HG02870 (cell line): ENCODE measurements around the gene PIK3C2G.

Experiments used
- ATAC-seq: cut with Tn5 transposase; IDR thresholded peaks from one replicate; pipeline ENCODE4 v1.9.1; 2021; ENCODE audit warnings: mild to moderate bottlenecking, moderate library complexity; ENCODE audit not compliant: unreplicated experiment

The PIK3C2G gene

DNA sequence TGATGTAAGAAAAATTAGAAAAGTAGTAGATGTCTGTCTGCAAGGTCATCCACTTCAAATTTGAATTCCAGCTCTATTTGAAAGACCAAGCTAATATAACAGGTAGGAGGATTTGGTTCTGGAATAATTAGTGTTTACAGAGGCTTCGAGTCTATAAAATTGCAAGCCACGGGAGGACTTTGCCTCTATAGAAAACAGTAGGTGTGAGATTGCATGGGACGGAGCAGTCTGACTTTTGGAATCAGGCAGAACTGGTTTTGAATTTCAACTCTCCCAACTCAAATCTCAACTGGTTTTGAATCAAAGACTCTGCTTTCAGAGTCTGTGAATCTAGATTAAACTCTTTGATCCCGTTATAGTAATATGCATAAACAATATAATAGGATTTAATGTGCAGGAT lies 82.4 kb downstream of the PIK3C2G start:
- ATAC-seq, result no peak

DNA sequence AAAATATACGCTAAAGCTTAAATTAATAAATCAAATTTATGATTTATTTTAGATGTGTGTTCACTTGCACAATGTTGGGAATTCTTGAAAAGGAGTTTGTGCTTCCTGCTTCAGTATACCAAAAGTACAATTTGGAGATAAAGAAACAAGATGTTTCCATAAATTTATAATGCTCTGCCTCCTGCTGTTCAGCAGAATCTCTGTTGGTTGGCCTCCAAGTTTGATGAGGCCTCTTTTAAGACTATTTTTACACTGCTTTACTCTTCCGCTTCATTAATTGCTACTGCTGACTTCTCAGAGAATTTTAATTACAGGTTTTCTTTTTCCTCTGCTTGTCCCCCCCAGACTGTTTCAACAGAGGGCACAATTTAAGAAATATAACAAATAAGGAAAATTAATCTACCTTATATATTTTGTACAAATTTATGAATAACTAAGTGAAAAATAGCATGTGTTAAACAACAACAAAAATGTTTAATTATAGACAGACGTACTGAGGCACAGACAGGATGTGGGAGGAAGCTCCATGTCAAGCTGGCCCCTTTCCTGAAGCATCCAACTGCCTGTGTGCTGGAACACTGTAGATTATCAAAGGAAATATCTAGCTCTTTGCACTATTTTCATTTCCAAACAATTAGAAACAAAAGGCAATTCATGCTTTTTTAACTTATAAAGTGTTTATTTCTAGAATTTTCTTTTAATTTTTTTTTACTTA lies 83.9 kb downstream of the PIK3C2G start:
- no peak for ATAC-seq

DNA sequence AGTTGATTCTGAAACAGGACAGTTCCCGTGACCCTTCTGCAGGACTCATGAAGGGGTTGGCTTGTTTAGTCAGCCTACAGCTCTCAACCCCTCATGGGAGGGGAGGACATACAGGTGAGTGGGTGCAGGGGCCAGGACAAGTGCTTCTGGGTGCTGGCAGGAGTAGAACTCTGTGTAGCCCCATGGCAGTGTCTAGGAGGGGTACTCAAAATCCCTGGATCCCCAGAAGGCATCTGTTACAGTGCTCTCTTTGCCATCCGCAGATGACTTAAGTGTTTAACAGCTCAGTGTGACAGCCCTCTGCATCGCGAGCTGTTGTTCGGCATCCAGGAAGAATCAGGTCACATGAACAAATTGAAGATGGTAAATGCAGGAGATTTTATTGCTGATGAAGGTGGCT lies 91.0 kb downstream of the PIK3C2G start:
- no peak for ATAC-seq

DNA sequence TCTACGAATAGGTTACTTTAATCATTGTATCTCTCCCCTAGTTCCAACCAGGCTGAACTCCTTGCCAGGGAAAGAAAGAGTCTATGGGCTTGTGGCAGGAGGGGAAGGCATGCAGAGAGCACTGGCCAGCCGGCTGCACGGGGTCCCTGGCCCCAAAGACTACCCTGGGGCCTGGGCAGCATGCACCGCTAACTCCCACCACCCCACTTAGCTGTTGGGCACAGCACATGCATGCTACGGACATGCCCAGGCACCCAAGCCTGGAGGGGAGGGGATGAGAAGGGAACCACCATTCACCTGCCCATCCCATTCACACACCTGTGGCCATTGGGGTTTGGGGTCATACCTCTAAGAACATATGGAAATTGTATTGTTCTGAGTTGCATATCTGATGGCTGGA lies 94.1 kb downstream of the PIK3C2G start:
- ATAC-seq, result no peak

DNA sequence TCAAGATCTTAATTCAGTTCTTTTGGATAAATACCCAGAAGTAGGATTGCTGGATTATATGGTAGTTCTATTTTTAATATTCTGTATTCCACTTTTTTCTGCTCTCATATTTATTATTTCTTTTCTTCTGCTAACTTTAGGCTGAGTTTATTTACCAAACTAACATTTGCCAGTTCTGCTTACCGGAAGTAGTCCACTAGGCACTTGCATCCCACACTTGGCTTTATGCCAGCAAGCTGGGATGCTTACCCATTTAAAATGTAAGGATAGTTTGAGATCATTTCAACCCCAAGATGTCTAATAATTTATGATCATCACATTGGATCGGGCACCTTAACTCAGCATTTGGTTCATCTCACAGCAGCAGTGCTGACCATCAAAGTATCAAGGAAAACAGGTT lies 96.8 kb downstream of the PIK3C2G start:
- ATAC-seq, result no peak

DNA sequence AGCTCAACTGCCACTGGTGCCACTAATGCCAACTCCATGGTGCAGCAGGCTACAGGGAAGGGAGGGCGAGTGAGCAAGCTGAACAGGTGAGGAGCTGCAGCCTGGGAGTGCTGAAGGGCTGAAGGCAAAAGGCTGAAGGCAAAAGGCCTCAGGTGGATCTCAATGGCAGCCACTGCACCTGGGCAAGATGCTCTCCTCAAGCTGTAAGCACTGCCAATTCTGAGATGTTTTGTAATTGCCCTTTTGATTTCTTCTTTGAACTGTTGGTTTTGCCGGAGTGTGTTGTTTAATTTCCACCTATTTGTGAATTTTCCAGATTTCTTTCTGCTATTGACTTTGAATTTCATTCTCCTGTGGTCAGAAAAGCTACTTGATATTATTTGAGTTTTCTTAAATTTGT lies 97.6 kb downstream of the PIK3C2G start:
- no peak for ATAC-seq

DNA sequence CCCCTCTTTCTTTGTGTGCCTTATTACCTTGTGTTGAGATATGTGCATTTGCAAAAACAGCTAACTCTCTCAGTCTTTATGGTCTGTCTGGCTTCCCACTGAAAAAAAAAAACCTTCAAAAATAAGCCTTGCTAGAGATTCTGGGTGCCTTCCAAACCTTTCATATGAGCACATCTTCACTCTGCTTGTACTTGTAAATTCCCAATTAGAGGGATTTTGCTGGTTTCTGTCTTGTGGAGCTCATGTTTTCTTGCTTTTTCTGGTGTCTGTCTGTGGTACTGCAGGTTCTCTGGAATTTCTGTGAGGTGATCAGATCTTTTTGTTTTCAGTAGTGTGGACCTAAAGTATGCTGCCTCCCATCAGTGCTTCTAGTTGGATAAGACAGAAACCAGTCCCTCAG lies 100.1 kb downstream of the PIK3C2G start:
- no peak for ATAC-seq

DNA sequence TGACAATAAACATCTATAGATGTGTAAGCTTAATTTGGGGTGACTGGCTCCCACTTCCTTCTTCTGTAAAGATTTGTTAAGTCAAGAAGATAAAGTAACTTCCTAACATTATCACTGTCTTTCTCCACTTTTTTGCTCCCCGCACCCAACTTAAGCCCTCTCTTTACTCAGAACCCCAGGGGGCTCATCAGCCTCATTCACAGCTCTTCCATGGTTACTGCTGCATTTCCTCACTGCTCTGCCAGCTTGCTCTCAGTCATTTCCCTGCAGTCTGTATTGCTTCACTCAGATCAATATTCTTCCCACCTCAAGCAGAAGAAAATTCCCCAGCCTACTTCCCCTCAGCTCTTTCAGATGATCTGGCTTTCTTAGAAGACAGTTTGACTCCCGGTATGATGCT lies 102.0 kb downstream of the PIK3C2G start:
- no peak for ATAC-seq

DNA sequence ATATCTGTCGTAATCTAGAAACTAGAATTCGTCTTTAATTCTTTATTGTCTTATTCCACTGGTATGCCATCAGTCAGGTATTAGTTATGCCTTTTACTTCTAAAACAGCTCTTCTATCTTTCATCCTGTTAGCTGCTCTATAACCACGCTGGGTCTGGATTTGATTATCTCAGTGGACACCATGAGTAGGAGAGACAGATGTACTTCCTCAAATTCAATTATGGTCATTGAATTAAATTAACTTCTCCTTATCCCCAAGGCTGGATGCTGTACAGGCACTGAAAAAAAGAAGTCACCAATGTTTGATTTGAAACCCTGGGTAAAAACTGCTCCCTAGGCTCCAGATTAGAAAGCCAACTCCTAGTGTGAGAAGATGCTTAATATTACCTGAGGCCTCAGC lies 107.3 kb downstream of the PIK3C2G start:
- ATAC-seq, result no peak

DNA sequence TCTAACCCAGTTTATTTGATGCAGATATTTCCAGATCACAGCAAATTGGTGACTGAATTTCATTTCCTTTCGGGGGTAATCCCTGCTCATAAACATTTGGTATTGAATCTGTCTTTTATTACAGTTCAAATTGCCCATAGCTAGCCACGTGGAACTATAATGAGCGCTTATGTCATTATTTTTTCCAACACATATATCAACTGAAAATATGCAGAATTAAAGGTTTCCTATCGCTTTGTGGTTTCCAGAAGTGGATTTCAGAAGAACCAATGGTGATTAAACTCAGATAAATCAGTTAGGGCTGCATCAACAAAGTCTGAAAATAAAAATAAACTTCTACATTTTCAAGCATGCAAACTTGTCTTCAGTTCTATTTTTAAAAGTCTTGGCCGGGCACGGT lies 111.9 kb downstream of the PIK3C2G start:
- no peak for ATAC-seq

DNA sequence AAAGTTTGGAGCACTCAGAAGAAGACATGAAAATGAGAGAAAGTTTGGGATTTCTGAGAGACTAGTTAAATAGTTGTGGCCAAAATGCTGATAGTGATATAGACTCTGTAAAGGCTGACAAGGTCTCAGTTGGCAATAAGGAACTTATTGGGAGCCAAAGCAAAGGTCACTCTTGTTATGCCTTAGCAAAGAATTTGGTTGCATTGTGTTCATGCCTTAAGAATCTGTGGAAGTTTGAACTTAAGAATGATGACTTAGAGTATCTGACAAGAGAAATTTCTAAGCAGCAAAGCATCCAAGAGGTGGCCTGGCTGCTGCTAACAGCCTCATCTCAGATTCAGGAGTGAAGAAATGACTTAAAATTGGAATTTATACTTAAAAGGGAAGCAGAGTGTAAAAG lies 113.8 kb downstream of the PIK3C2G start:
- no peak for ATAC-seq

DNA sequence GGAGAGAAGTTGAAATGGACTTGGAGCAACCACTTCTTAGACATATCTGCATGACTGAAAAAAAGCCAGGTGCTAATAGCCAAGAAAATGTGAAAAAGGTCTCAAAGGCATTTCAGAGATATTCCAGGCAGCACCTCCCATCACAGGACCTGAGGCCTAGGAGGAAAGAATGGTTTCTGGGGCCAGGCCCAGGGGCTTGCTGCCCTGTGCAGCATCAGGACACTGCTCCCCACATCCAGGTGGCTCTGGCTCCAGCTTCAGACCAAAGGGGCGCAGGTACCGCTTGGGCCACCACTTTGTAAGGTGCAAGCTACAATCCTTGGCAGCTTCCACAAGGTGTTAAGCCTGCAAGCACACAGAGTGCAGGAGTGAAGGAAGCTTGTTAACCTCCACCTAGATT lies 114.3 kb downstream of the PIK3C2G start:
- ATAC-seq, result no peak

DNA sequence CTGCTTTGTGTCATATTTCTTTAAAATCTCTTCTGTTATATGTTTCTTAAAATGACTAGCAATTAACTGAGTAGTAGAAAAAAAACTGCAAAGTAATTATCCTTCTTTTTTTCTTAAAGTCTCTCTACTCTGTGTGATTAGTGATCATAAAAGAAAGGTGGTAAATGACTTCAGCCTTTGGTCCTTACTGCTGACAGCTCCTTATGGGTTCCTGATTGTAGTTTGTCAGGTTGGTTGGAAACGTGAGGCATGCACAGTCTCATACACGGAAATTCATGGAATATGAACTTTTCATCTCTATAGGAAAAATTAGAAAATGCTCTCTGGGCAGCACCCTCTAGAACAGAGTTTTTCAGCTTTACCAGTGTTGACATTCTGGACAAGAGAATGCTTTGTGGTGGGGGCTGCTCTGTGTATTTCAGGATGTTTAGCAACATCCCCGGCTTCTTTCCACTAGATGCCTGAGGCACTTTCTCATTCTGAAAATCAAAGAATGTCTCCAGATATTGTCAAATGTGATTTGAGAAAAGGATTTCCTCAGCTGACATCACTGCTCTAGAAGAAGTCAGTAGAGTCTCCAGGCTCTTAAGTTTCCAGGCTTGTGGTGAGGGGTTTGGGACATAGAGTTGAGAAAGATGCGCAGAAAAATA lies 121.0 kb downstream of the PIK3C2G start:
- no peak for ATAC-seq

DNA sequence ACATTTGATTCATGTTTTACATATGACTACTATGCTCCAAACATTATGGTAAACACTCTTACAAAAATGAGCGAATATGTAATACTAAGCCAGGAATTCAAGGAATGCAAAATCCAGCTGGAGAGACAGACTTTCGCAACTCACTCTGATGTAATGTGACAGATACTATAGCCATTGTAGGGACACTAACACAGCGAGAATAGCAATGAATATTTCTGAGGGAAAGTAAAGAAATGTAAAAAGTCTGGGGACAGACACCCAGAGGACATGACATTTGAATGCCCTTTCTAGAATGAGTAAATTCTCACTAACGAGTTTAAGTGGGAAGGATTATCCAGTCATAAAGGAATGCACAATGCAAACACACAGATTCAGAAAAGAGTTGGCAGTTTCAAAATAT lies 121.9 kb downstream of the PIK3C2G start:
- no peak for ATAC-seq

DNA sequence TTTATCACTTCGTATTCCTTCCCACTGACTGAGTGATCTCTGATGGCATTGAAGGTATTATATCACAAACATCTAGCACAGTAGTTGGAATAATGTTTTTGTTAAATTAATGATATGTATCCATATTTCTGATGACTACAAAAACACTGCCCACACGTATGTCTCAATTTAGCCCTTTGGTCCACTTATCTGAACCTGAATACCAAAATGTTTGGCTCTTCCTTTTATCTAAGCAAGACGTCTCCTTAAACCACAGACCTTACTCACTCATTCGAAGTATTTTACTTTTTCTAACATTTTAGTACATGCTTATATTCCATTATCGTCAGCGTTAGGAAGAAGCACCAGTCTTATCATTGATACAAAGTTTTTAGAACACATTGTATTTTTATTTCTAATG lies 126.4 kb downstream of the PIK3C2G start:
- ATAC-seq, result no peak

DNA sequence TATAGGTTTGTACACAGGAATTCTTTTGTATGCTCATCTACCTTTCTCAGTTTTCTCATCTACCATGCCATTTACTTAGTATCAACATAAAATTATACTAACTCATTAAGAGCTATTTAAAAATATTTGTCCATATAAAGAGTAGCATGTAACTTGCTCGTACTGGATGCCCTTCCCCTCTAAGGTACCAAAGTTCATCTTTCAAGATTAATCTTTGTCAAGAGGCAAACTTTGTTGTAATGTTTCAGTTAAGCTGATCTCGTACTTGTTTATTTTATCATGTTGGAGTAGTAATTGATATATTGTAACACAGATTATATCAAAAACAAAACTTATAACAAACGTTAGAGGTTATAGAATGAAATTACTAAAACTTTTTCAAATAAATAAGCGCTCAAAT lies 128.5 kb downstream of the PIK3C2G start:
- no peak for ATAC-seq

DNA sequence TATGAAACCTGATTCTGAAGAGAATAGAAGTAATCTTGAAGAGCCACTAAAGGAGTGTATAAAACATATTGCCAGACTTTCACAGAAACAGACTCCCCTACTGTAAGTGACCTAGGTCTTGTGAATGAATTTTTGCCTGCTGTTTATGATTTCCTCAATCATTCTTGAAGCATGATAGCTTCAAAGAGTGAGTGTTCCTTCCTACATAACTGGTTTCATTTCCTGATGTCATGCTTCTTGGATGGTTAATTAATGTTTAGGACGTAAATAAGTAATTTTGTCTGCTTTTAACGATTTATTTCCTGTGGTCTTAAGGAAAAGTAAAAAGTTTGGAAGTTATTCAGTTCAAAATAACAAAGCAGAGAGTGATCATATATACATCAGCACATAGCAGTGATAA lies 129.8 kb downstream of the PIK3C2G start:
- ATAC-seq, result no peak

DNA sequence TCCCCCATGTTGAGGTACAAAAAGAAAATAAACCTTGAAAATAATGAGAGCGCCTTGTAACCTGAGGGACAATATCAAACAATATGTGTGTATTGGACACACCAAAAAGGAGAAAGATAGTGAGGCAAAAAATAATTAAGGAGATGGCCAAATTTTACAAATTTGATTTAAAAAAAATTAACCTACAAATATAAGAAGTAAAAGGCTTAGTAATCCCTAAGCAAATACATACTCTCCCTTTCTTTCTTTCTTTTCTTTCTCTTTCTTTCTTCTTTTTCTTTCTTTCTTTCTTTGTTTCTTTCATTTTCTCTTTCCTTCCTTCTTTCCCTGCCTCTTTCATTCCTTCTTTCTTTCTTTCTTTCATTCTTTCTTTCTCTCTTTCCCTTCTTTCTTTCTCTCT lies 133.4 kb downstream of the PIK3C2G start:
- no peak for ATAC-seq

DNA sequence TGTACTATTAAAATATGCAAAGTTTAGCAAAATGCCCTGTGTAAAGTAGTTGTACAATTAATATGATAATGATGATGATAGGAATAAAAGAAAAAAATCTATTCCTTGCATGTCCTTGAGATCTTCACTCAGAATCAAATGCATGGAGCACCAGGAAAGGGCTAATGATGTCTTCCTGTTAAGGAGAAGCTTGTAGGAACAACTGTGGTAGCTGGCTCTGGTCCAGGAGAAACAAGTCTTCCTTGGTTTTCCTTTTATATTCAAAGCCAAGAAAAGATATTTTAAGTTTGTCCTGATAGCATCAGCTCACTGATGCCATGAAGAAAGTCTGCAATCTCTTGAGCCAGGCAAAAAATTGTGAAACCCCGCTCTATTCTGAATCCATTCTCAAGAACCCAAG lies 138.9 kb downstream of the PIK3C2G start:
- no peak for ATAC-seq

DNA sequence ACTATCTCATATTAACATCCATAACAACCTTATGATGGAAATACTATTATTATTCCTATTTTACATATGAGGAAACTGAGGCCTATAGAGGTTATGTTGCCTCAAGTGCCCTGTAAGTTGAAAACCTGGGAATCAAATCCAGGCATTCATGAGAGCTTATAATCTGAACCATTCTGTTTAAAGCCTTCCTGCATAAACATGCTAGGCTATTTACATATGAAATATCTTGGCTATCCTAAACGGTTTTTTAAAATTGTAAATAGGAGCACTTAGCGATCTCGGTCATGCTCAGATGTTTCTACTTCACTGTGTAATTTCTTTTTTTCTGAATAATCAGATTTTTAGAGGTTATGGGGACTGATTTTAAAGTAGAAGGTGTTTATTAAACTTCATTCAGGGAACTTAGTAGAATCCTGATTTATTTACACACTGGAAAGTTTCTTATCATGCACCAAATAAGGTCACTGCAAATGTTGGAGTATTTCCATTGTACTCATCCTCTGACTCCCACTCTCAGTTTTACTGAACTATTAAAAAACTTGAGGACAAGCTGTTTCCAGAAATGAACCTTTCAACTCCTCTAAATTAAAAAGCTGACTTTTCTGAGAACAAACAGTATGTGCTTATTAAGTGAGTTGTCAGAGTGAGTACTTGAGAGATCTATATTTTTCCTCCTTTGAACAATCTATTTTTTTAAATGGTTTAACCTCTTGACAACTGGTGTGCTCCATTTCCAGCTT lies 141.7 kb downstream of the PIK3C2G start:
- ATAC-seq, result no peak

DNA sequence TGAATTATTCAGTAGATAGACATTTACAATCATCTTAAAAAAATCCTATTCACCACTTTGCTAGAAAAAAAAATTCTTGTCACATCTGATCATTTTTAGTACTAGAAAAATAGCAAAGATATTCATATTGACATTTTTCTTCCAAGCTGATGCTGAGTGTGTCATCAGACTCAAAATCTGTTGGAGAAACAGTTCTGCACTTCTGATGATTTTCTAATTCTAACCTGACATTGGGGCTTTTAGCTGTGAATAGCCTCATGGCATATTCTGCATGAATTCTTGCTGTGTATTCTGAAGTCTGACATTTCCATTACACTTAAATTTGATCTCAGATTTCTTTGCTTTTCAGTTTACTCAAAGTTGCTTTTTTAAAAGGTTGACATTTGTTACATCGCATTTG lies 150.1 kb downstream of the PIK3C2G start:
- ATAC-seq, result no peak

DNA sequence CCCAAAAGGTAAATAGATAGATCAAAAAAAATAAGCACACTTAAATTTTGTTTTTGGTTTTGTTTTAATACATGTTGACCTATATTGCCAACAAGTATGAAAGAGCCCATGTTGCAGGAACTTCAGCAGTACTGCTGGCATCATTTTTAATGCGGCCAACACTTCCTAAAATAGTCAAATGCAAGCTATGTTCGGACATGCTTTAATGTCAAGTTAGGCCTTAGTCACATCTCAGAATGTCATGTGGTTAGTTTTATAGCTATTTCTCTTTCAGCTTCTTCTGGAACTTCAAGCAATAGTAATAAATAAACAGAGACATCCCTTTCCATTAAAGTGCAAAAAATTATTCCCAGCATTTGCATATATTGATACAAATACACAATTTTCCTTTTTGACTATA lies 153.4 kb downstream of the PIK3C2G start:
- ATAC-seq, result no peak
